HepG2 (cell line): ENCODE data around the gene IQSEC1. TPM values are rescaled to one million over a fixed set of nuclear protein-coding genes. Genes with fewer than 3 reads are reported as not detected.
A peak's percentile ranks its signal among the peaks of the same experiment; 100 is the strongest.

Source experiments
- ATAC-seq: fragments of 200-7000 bp; cut with Tn5 transposase; 3 replicates; pipeline ENCODE4 v1.9.1; 2020; ENCODE audit warnings: mild to moderate bottlenecking, moderate library complexity
- BruUV-seq: library from RNA; stranded (reverse); fragments of 400-500 nt; replicated peaks from 2 replicates; lab custom pipeline; 2021; lab: Mats Ljungman, UMichigan
- CTCF ChIA-PET: fragments of 300-600 bp; formaldehyde crosslinking; extraction: SDS; loops from one replicate; lab custom pipeline; 2021; ENCODE audit warnings: low total read pairs, inconsistent platforms, low intra/inter-chr PET ratio; lab: Yijun Ruan, JAX
- POLR2A ChIA-PET: fragments of 350-600 bp; sonication (Branson Sonifier 250); formaldehyde crosslinking; loops from one replicate; lab custom pipeline; 2020; ENCODE audit warnings: antibody characterized with exemption, inconsistent platforms; lab: Yijun Ruan, JAX
- DNase-seq: peaks from one replicate; pipeline ENCODE4 v3.0.0-alpha.2; 2015; ENCODE audit warnings: low spot score
- FAIRE-seq: peaks from 3 replicates; lab custom pipeline; 2011; peaks lifted over from hg19 to GRCh38; lab: Jason Lieb, UNC
- H2AFZ ChIP-seq: one replicate; pipeline ENCODE4 v1.6.1; 2011; ENCODE audit warnings: low read length, inconsistent platforms
- H3K27ac ChIP-seq: fragments of 300-600 bp; 3 replicates; pipeline ENCODE4 v1.8.0; 2011; ENCODE audit warnings: mixed run types, mild to moderate bottlenecking, mixed read lengths, low read length, inconsistent platforms; ENCODE audit not compliant: insufficient read depth; ENCODE audit errors: extremely low read length
- H3K27me3 ChIP-seq, 2 experiments: fragments of 200-600 bp in 1 of 2; 2 replicates in 1 of 2; 3 replicates in 1 of 2; pipeline versions ENCODE4 v1.6.0 to v1.8.0; 2011; ENCODE audit warnings: low read length in 2 of 2, mild to moderate bottlenecking in 2 of 2, moderate library complexity in 2 of 2, inconsistent platforms in 1 of 2; ENCODE audit not compliant: insufficient read depth in 2 of 2, control insufficient read depth in 1 of 2
- H3K36me3 ChIP-seq, 2 experiments: fragments of 200-600 bp in 1 of 2; replicated peaks in 1 of 2; 2 replicates in 1 of 2; 3 replicates in 1 of 2; pipeline versions ENCODE4 v1.5.1 to v1.8.0; 2011; ENCODE audit warnings: low read length in 2 of 2, inconsistent platforms in 1 of 2; ENCODE audit not compliant: insufficient read depth in 2 of 2, control insufficient read depth in 1 of 2
- H3K4me1 ChIP-seq: 2 replicates; pipeline ENCODE4 v1.5.1; 2012; ENCODE audit warnings: low read length, inconsistent platforms; ENCODE audit not compliant: insufficient read depth
- H3K4me2 ChIP-seq: 2 replicates; pipeline ENCODE4 v1.6.0; 2011; ENCODE audit warnings: low read depth, low read length, inconsistent platforms
- H3K4me3 ChIP-seq, 3 experiments: fragments of 200-600 bp in 1 of 3; sonication (generic), shearing (Covaris generic) in 1 of 3; replicated peaks in 1 of 3; 2 replicates each; pipeline ENCODE4 v1.5.1; 2011 to 2016; ENCODE audit warnings: low read length in 3 of 3, inconsistent platforms in 2 of 3, low read depth in 2 of 3, mild to moderate bottlenecking in 2 of 3, control low read depth in 1 of 3, mixed read lengths in 1 of 3; ENCODE audit not compliant: insufficient read depth in 1 of 3
- H3K79me2 ChIP-seq: one replicate; pipeline ENCODE4 v1.6.1; 2011; ENCODE audit warnings: low read length, inconsistent platforms; ENCODE audit not compliant: insufficient read depth
- H3K9ac ChIP-seq: 2 replicates; pipeline ENCODE4 v1.6.0; 2011; ENCODE audit warnings: mild to moderate bottlenecking, low read depth, low read length, inconsistent platforms; ENCODE audit not compliant: insufficient read depth
- H3K9me3 ChIP-seq: 2 replicates; pipeline ENCODE4 v1.5.1; 2012; ENCODE audit warnings: mild to moderate bottlenecking, low read length
- H4K20me1 ChIP-seq: 2 replicates; pipeline ENCODE4 v1.6.0; 2011; ENCODE audit warnings: inconsistent platforms, mild to moderate bottlenecking, low read length, moderate library complexity; ENCODE audit not compliant: insufficient read depth
- CC2D1A ChIP-seq: sonication (generic); formaldehyde crosslinking; IDR thresholded peaks from 2 replicates; pipeline ENCODE4 v1.8.1; 2023; ENCODE audit warnings: mild to moderate bottlenecking, missing genetic modification reagents
- CEBPB ChIP-seq: IDR thresholded peaks from 2 replicates; pipeline ENCODE4 v1.6.1; 2011; ENCODE audit warnings: low read depth, low read length, improper control_type of control experiment, borderline replicate concordance
- KAT2B ChIP-seq: fragments of 150-350 bp; IDR thresholded peaks from 2 replicates; pipeline ENCODE4 v1.6.1; 2014; ENCODE audit warnings: low read depth, low read length, borderline replicate concordance
- PITX1 ChIP-seq: sonication (generic); formaldehyde crosslinking; IDR thresholded peaks from 2 replicates; pipeline ENCODE4 v1.5.1; 2020; ENCODE audit warnings: mild to moderate bottlenecking, missing genetic modification reagents
- RCOR2 ChIP-seq: IDR thresholded peaks from 2 replicates; pipeline ENCODE4 v1.6.1; 2016; ENCODE audit warnings: missing biosample characterization, missing genetic modification reagents
- SNAPC2 ChIP-seq: sonication (generic); formaldehyde crosslinking; IDR thresholded peaks from 2 replicates; pipeline ENCODE4 v1.8.1; 2022; ENCODE audit warnings: mild to moderate bottlenecking, missing genetic modification reagents
- TEAD2 ChIP-seq: sonication (generic); formaldehyde crosslinking; IDR thresholded peaks from 2 replicates; pipeline ENCODE4 v1.9.0; 2021; ENCODE audit warnings: missing genetic modification reagents
- ZNF629 ChIP-seq: sonication (generic); formaldehyde crosslinking; conservative IDR thresholded peaks from 2 replicates; pipeline ENCODE4 v1.5.0; 2020; ENCODE audit warnings: missing genetic modification reagents
- WGBS: methylation state at CpG from one replicate; pipeline ENCODE4 v1.1.6; 2017; ENCODE audit warnings: low lambda C conversion rate; 5-methylcytosine and 5-hydroxymethylcytosine counted together
- in situ Hi-C: cut with HindIII; loops from 2 replicates; pipeline ENCODE4 v1.10.0; 2017; ENCODE audit warnings: low pct_unique_long_range_greater_than_20kb; ENCODE audit not compliant: extremely low pct_ligation_motif_present
- intact Hi-C: fragments of 100-400 bp; cut with micrococcal nuclease; formaldehyde crosslinking; loops from one replicate; pipeline ENCODE4 v1.10.0; 2022; ENCODE audit not compliant: unreplicated experiment
- polyA plus RNA-seq, 8 experiments: library from polyadenylated mRNA; depleted of rRNA in 3 of 8; stranded (reverse) in 7 of 8; unstranded in 1 of 8; fragments of >200 nt; fragmentation: Illumina TruSeq in 4 of 8; extraction: Trizol in 4 of 8; gene quantifications; 2 replicates each; pipeline versions ENCODE4 v1.2.1 to v1.2.3, GENCODE V29; 2011 to 2016; ENCODE audit warnings: low read depth in 4 of 8, missing spikeins in 1 of 8, mixed read lengths in 1 of 8; ENCODE audit not compliant: insufficient read depth in 1 of 8
- total RNA-seq, 5 experiments: library from RNA; depleted of rRNA; stranded (reverse); fragments of >200 nt; fragmentation: Illumina TruSeq; extraction: Trizol; gene quantifications; 2 replicates each; pipeline ENCODE4 v1.2.3, GENCODE V29; 2016; ENCODE audit warnings: low read depth in 1 of 5

The IQSEC1 gene
- total and polyA plus RNA-seq, 2 of the 13 experiments (the other 11 are each of a cell fraction or from before 2014, with no cell fraction given): 17.4 to 20.2 TPM

DNA sequence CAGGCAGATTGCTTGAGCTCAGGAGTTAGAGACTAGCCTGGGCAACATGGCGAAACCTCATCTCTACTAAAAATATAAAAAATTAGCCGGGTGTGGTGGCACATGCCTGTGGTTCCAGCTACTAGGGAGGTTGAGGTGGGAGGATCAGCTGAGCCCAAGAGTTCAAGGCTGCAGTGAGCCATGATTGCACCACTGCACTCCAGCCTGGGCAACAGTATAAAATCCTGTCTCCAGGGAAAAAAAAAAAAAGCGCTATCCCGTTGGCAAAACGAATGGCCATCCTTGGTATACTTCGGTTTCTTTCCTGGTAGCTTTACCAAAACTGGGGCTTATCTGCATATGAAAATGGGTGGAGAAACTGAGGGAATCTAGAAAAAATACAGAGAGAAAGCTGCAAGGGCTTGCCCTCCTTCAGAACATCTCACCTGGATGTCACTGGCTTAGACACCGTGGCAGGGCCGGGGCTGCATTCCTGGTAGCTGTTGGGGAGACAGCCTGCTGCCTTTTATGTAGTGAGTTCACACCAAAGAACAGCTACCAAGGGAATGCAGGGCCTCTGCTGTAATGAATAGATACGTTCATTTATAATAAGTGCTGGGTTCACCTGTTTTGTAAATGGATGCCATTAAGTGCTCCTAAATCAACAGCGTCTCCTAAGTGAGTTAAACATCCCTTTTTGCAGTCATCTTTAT, 96.0 kb downstream of the IQSEC1 start (continued):
- TF ChIP-seq CC2D1A (CRISPR knock-in tag) (no peak), SNAPC2 (CRISPR knock-in tag) (no peak), PITX1 (CRISPR knock-in tag) (no peak), TEAD2 (CRISPR knock-in tag) (no peak), CEBPB (peak; percentile 18; the same call in 1 of the 2 replicates), KAT2B (no peak)

DNA sequence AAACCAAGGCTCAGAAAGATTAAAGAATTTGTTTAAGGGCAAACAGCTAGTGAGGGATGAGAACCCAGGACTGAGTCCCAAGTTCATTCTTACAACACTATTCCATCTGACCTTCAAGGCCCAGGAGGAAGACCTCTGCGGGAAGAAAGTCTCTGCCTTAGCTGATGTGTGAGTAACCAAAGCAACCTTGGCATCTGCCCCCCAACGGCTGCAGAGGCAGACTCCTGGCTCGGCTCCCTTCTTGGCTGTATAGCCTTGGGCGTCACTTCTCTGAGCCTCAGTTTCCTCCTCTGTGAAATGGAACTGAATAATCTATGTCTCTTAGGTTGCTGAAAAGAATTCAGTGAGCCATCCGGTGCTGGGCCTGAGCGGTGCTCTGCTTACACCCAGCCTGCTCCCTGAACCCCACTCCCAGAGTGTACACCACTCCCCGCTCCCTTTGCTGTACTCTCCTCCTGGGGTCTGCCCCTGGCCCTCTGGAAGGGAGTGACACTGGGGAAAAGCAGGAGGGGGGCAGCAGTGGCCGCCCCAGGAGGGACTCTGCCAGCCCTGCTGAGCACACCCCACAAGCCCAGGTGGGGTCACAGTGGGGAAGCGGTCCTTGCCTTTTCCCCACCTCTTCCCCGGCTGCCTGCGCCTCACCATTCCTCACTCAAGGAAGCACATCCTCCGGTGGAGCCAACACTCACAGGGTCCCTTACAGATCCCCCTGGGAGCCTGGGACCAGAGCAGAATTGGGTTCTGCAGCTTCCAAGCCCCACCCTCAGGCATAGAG, 97.3 kb downstream of the IQSEC1 start:
- POLR2A ChIA-PET: interaction anchor here (1.9 kb wide), 1 partner anchor 11 kb away, joined by 11 read pairs; no protein-coding TSS in a partner anchor
- Histone ChIP-seq H3K36me3 (peaks cover 0 to 3% of the 10 kb centered on the region in 2 experiments; a peak in 2 of 5 replicates), H3K9me3 (no peaks in the 10 kb centered on the region), H3K4me3 (no peak overlapping the region), H2AFZ (no peak overlapping the region), H3K27ac (no peak overlapping the region), H3K27me3 (no peaks in the 10 kb centered on the region), H3K4me1 (peaks cover 21% of the 10 kb centered on the region), H3K79me2 (no peaks in the 10 kb centered on the region), H3K4me2 (no peak overlapping the region), H3K9ac (no peak overlapping the region), H4K20me1 (no peaks in the 10 kb centered on the region)
- CTCF ChIA-PET: no interaction called here
- intact Hi-C loops: no loop called here
- no peak for FAIRE-seq
- no TSS peak for BruUV-seq
- in situ Hi-C loops: no loop called here
- WGBS: 94% methylated on average over 12 of the region's 12 CpGs
- TF ChIP-seq ZNF629 (CRISPR knock-in tag) (peak; percentile 44; the same call in 1 of the 2 replicates), RCOR2 (no peak)
- no peak for ATAC-seq
- no peak for DNase-seq
